NCI-H748 (cell line): ENCODE results near the gene UNC13A.

Source experiments
- DNase-seq: peaks from one replicate; lab custom pipeline; 2025; ENCODE audit not compliant: unreplicated experiment; lab: John Stamatoyannopoulos, UW

Gene UNC13A

DNA sequence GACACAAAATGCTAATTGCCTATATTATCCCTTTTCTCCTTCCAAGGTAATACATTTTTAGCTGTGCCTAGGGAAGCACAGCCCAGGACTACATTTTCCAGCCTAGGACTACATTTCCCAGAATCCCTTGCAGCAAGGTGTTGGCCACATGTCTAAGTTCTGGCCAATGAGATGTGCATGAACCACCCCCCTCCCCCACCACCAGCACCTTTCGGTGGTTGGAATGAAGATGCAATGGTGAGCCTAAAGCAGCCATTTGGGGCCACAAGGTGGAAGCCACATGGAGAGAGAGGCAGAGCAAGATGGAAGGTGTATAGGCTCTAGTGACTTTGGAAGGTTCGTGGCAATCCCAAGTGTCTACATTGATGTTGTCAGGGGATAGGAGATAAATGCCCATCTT, 16.2 kb downstream of the UNC13A start:
- peak; percentile 23 for DNase-seq

GRCh38 chr19:17669419-17669818, 18.7 kb downstream of the UNC13A start:
- DNase-seq, result no peak

GRCh38 chr19:17665058-17665457, 23.1 kb downstream of the UNC13A start:
- no peak for DNase-seq

- DNase-seq, result no peak
Observed at GRCh38 chr19:17659996-17660395, 28.2 kb downstream of the UNC13A start.

- no peak for DNase-seq
Observed at GRCh38 chr19:17658666-17659065, 29.5 kb downstream of the UNC13A start.

DNA sequence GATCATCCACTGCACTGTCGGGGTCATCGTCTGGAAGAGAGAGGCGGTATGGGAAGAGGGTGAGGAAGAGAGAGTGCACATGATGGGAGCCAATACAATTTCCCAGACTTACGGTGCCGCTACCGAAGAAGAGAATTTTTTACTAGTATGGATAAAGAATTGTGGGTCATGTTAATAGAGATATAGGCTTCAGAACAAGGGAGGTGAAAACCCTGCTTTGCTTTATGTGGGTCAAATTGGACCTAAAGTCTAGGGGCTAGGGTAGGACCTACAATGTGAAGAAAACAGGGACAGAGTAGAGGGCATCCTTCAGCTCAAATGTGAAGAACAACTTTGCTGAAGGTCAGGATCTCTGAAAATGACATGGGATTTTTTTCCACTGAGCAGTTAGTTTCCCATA, 29.9 kb downstream of the UNC13A start:
- no peak for DNase-seq

DNA sequence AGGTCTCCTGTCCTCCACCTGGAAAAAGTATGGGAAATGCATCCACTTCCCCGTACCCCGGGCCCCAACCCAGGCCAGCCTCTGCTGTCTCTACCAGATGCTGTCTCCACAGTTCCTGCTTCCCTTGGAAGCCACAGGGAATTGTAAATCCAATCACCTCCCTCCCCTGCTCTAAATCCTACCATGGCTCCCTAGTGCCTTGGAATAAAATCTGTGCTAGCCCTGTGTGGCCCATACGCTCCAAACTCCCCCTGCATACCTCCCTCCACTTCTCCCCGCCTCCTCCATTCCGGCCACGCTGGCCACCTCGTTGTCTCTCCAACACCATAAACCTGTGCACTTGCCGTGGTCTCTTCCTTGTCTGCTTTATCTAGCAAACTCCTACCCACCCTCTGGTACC, 31.2 kb downstream of the UNC13A start:
- no peak for DNase-seq

DNA sequence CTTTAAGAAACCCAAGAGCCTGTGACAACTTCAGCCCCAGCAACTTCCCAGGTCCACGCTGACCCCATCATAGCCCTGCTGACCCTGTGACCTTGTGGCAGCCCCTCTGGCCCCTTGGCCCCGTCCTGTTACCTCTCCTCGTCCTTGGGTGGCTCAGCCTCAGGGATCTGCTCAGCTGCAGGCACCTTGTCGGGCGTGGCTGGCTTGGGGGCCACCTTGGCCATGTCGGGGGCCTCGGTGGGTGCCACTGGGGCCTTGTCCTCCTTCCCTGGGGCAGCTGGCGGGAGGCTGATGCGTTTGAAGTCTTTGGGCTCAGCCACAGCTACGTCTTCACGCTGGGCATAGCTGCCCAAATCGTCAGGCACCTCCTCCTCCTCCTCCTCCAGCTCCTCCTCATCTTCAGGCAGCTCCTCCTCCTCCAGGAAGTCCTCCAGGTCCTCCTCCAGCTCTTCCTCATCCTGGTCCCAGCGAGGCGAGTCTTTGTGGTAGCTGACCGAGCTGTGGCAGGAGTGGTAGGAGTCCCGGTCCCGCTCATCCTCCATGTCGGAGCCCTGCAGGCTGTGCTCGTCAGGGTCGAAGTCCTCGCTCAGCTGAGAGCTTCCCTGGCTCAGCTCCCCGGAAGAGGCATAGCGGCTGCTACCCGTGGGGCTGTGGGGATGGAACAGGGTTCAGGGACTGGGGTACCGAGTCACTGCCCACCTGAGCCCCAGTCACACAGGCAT, 32.2 kb downstream of the UNC13A start:
- no peak for DNase-seq

DNA sequence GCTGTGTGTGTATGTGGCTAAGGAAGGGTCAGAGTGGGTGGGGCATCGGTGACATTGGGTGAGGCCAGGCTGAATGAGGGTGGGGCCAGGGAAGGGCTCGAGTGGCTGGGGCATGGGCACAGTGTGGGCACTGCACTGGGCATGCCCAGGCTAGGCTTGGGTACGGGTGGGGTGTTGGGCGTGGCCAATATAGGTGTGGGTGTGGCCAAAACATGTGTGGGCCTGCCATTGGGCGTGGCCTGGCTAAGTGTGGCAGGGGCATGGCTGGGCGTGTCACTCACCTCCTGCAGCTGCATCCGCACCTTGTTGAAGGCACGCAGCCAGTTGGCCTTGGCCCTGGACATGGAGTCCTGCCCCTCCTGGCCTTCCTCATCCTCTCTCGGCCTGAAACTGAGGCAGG, 33.2 kb downstream of the UNC13A start:
- peak; percentile 55 for DNase-seq

DNA sequence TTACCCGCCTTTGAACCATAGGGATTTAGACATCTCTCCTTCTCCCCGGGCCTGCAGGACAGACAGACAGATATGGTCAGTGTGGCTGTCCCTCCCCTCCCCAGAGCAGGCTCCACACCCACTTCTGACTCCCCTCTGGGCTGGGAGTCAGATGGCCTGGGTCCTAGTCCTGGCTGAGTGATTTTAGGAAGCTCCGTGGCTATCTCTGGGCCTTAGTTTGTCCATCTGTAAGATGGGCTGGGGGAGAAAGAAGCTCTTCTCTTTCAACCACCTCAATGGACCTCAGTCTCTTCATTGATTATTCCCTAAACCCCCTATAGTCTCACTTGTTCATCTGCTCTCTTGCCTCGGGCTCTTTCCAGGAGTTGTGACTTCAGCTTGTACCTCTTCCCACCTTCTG, 35.5 kb downstream of the UNC13A start:
- DNase-seq, result no peak

DNA sequence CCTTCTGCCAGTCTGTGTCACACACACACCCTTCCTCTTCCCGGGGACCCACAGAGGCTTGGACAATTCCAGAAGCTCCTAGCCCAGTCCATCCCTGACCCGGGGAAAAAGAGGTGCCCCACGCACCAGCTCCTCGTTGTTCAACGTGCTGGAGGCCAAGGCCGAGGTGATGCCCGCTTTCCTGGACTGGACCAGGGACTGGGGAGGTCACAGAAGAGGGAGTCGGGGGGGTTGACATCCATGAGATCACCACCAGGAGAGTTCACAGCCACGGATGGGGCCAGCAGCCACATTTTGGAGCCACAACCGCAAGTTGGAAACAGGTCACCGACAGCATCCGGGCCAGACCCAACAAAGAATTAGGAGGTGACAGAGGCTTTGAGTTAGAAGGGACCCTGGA, 39.4 kb downstream of the UNC13A start:
- no peak for DNase-seq

DNA sequence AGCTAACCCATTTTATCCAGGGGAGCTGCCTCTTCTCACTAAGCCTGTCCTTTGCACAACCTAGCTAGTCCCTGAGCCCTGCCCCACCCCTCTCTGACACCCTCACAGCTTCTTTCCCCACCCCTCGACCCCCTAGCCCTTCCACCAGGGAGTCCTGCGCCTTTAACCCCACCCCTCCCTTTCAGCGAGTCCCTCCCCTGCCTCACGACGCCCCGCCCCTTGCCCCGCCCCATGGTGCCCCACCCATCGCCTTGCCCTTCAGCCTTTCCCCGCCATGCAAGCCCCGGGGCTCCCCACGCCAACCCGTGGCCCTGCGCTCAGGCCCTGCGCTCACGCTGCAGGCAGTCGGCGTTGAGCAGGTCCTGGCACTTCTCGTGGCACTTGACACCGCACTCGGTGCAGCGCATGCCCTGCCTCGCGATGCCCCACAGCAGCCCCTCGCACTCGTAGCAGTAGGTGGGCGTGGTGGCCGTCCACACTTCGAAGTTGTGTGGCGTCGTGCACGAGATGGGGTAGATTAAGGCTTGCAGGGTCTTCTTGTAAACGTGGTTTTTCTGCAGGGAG, 40.0 kb downstream of the UNC13A start:
- DNase-seq, result no peak

- DNase-seq, result no peak
Observed at GRCh38 chr19:17647071-17648020, 40.8 kb downstream of the UNC13A start.

- no peak for DNase-seq
Observed at GRCh38 chr19:17646441-17646840, 41.7 kb downstream of the UNC13A start.

DNA sequence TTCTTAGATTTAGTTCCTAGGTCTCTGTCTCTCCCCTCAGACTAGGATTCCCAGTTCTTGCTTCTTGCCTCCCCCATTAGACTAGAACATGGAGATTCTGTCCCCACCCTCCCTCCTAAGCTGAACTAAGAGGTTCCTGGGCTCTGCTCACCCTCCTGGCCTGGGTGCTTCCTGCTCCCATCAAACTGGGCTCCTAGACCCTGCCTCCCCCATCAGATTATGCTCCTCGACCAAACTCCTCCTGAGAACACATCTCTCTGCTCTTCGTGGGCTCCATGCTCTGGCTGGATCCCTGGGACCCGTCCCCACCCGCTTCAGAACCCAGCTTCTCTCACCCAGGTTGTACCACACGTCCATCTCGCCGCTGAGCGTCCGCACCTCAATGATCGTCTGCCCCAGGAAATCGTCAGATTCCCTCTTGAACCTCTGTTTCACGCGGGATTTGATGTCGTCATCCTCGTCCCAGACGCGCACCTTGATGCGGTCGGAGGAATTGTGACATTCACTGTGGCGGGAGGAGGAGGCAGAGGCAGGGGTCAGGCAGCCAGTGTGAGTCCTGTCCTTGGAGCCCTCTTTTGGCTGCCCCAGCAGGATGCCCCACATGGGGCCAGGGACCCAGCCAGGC, 42.7 kb downstream of the UNC13A start:
- no peak for DNase-seq

- no peak for DNase-seq
Observed at GRCh38 chr19:17642656-17643055, 45.5 kb downstream of the UNC13A start.

GRCh38 chr19:17641846-17642245, 46.3 kb downstream of the UNC13A start:
- no peak for DNase-seq

GRCh38 chr19:17641181-17641580, 47.0 kb downstream of the UNC13A start:
- no peak for DNase-seq

DNA sequence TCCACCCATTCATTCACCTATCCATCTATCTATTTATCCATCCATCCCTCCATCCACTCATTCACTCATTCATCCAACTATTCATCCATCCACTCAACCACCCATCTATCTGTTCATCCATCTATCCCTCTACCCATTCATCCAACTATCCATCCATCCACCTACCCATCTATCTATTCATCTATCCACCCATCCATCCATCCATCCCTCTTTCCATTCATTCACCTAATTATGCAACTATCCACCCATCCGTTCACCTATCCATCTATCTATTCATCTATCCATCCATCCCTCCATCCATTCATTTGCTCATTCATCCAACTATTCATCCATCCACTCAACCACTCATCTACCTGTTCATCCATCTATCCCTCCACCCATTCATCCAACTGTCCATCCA, 54.5 kb downstream of the UNC13A start:
- no peak for DNase-seq

GRCh38 chr19:17632577-17632976, 55.6 kb downstream of the UNC13A start:
- DNase-seq, result no peak

GRCh38 chr19:17629760-17630159, 58.4 kb downstream of the UNC13A start:
- no peak for DNase-seq
